NCI-H187 (cell line): Measurements from ENCODE around the gene C19orf85.
"Not testable (repeated sequence)": the region's sequence is repeated elsewhere in the genome, so short reads cannot be mapped to it uniquely, and the experiment has no call there.

Source experiments
- DNase-seq, 2 experiments: peaks; one replicate each; lab custom pipeline; 2025; lab: John Stamatoyannopoulos, UW

The C19orf85 gene

DNA sequence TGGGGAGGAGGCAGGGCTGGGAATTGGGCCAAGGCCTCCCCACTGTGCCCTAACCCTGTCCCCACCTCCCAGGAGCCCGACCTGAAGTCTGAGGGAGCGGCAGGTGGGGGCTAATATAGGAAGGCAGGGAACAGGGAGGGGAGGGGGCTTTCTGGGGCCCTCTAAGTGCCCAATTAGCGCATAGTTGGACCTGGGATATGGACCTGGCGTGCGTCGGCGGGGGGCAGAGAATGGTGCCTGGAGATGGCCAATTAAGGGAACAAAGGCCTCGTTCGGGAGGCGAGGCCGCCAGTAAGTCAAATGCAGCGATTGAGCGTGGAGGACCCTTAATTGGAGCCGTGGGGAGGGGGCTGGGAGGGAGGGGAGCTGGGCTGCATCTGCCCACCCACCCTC lies at the start of gene C19orf85:
Gene C19orf85 (minus strand): TSS at position 90 of the 393 bp plus-strand sequence. CDS start 197 bp downstream, outside the sequence.
- no peak for DNase-seq

DNA sequence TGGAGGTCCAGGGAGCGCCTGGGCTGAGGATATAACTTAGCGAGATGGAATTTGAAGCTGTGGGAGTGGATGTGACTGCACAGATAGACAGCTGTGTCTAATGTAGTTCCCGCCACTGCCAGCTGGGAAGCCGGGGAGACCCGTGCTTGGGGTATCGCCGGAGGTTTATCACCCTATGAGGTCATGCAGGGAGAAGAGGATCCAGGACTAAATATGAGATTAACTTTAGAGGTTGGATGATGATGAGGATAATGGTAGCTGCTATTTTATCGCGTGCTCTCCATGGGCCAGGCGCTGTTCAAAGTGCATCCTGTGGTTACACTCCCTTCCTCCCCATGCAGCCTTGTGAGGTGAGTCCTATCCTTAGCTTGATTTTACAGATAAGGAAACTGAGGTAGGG lies 43.6 kb upstream of the C19orf85 start:
- DNase-seq = no peak

DNA sequence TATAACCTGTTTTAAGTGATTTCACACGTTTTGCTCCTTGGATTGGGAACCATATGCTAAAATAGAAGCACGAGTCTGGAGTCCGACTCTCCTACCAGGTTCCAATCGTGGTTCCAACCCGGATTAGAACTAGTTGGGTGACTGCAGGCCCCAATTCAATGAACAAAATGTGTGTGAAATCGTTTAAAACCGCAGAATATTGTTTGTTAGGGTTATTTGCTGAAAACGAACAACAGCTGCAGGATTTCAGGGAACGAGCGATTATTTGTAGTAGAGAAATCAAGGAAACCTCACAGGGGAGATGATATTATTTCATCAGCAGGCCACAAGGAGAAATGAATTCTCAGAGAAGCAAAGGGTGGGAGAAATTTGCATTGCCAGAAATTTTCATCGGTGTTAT lies 40.4 kb upstream of the C19orf85 start:
- no peak for DNase-seq

DNA sequence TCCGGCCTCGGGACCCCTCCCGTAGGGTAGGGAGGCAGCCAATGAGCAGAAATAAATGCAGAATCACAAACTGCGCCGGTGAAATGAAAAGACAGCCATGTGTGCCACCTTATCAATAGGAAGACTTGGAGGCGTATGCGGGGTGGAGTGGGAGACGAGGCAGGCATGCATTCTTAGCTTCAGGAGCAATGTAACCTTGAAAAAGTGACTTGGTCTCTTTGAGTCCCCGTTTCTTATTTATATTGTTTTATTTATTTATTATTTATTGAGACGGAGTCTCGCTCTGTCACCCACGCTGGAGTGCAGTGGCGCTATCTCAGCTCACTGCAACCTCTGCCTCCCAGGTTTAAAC lies 39.7 kb upstream of the C19orf85 start:
- no peak for DNase-seq

DNA sequence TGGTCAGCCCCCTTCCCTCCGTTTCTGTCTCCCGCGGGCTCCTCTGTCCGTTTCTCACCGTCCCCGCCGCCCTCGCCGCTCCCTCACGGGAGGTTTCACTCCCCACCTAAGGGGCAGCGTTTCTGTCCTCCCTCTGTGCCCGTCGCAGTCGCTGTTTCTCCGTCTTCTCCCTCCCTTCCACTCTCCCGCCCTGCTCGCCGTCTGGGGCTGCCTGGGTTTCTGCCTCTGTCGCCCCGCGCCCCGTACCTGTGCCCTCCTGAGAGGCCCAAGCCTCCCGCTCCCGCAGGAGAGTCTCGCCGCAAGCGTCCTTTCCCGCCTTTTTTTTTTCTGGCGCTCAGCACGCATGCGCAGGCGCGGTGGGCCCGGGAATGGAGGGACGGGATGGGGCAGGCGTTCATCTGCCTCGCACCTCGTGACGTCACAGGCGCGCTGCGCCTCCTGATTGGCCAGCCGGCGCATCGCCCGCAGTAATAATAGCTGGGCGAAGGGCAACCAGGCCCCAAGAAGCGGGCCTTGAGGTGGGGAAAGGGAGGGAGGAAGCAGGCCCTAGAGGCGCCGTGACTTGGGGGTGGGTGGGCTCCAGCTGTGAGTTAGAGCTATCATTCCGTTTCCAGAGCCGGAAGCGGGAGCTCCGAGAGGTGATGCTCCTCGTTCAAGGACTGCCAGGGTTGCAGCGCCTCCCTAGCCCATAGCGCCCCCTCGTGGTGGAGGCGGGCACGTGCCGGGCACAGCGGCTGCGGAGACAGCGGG lies 39.1 kb upstream of the C19orf85 start:
- peak; percentile 75 to 87 for DNase-seq

DNA sequence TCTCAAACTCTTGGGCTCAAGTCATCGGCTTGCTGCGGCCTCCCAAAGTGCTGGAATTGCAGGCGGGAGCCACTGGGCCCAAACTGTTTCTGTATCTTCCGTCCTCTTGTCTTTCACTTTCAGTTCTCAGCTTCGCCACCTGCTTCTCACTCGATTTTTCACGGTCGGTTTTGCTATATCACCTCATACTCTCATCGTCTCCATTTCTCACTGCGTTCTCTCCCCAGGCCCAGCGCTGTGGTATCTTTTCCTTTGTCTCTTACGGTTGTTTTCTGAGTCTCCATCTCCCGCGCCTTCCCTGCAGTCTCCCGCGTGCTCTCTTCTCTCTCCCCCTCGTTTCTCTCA lies 38.6 kb upstream of the C19orf85 start:
- no peak for DNase-seq

DNA sequence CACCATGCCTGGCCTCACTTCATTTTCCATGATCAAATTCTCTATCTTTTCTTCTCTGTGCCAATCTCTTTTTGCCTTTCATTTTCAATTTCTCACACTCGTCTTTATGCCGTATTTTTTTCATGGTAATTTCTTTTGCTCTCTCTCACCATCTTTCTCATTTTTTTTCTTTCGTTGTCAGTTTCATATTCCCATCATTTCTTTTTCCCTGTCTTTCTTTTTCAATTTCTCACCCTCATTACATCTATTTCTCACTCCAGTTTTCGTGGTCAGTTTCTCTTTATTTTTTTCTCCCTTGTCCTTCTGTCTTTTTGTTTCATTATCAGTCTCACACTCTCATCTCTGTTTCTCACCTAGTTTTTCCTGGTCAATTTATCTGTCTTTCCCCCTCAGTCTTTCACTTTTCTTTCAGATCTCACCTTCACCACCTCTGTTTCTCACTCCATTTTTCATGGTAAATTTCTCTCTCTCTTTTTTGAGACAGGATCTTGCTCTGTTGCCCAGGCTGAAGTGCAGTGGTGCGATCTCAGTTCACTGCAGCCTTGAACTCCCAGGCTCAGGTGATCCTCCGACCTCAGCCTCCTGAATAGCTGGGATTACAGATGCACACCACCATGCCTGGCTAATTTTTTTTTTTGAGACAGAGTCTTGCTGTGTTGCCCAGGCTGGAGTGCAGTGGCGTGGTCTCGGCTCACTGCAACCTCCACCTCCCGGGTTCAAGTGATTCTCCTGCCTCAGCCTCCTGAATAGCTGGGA lies 37.8 kb upstream of the C19orf85 start:
- no peak for DNase-seq

DNA sequence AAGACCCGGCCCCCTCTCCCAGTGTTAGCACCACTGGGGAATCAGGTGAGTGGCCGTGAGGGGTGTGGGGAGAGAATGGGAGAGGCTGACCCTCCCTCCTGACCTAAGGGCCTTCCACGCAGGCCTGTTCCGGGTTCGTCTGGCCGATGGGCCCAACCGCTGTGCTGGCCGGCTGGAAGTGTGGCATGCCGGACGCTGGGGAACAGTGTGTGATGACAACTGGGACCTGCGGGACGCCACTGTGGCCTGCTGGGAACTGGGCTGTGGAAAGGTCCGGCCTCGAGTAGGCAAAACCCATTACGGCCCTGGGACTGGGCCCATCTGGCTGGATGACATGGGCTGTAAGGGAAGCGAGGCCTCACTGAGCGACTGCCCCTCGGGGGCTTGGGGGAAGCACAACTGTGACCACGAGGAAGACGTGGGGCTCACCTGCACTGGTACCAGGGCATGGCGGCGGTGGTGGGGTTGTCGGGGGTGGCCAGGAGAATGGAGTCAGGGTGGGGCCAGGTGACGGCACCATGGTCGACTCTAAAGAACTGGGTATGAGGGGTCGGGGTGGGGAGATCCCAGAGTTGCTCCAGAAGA lies 35.9 kb upstream of the C19orf85 start:
- no peak for DNase-seq

DNA sequence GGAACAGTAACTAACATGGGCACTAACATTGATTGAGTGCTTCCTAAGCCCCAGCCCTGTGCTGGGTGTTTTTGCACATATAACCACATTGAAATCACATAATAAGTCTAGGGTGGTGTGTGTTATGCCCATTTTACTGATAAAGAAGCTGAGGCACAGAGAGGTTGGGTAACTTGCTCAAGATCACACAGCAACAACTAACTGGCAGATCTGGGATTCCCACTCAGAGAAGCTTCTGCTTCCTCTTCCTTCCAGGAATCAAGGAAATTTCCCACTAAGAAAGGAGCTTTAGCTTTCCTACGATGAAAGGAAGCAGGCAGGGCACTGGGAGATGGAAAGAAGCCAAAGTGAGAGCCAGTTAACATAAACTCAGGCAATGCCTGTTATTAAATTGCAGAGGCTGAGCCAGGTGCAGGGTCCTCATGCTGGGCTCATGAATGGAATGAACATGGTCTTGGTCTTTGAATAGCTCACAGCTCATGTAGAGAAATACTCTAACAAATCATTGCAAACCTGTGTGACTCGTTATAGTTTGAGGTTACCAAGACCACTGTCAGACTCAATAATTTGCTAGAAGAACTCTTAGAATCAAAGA lies 33.8 kb upstream of the C19orf85 start:
- no peak for DNase-seq

DNA sequence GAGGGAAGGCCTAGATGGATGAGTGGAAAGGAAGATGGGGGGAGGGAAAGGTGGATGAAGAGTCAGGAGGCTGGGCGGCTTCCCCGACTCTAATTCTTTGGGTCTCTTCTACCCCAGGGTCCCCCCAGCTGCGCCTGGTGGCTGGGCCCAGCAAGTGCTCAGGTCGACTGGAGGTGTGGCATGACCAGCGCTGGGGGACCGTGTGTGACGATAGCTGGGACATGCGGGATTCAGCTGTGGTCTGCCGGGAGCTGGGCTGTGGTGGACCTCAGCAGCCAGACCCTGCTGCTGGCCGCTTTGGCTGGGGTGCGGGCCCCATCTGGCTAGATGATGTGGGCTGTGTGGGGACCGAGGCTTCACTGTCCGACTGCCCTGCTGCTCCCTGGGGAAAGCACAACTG lies 33.2 kb upstream of the C19orf85 start:
- no peak for DNase-seq

DNA sequence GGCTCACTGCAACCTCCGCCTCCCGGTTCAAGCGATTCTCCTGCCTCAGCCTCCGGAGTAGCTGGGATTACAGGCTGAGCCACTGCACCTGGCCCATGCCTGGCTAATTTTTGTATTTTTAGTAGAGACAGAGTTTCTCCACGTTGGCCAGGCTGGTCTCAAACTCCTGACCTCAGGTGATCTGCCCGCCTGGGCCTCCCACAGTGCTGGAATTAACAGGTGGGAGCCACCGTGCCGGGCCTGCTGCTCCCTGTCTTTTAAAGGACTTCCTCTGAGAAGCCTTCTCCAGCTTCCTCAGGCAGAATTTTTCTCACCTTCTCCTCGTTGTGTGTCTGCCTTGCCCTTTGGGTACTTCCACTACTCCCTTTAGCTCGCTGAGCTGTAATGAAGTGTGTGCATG lies 32.3 kb upstream of the C19orf85 start:
- DNase-seq = not testable (repeated sequence)

DNA sequence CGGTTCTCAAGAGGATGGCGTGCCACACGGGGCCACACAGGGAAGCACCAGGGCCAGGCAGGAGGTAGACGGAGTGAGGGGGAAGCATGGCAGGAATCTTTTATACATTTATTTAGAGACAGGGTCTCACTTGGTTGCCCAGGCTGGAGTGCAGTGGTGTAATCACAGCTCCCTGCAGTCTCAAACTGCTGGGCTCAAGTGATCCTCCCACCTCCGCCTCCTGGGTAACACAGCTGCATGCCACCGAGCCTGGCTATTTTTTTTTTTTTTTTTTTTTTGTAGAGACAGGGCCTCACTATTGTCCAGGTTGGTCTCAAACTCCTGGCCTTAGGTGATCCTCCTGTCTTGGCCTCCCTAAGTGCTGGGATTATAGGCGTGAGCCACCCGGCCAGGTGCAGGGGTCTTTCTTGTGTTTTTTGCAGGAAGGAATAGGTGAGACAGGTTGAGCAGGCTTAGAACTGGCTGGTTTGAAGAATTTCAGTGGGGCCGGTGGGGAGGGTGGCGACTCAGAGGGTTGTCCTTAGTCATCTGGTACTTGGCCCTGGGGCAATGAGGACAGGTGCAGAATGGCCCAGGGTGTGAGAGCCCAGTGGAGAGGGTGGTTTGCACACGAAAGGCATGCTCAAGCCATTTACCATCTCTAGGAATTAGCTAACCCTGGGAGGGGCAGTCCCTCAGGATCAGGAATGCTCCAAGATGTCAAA lies 31.2 kb upstream of the C19orf85 start:
- DNase-seq = no peak

DNA sequence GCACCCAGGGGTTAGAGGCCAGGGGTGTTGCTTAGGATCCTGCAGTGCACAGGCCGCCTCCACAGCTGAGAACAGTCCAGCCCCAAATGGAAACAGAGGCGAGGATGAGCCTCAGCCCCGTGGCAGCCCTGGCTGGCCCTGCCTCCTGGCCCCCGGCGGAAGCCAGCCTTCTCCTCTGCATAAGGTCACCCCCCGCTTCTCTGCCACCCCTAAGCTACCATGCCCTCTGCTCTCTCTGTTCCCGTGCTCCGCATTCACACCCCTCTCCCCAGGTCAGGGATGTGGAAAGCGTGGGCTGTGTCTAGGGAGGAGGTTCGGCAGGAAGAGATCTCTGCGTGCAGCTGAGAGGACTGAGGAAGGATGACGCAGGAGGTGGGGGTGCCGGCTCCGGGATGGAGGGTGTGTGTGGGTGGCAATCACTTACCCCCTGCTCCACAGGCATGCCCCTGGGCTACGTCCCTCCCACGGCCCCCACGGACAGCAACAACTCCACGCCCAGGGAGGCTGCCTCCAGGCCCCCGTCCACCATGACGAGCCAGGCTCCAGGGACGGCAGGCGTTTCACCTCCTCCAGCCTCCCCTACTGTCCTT lies 29.7 kb upstream of the C19orf85 start:
- no peak for DNase-seq

DNA sequence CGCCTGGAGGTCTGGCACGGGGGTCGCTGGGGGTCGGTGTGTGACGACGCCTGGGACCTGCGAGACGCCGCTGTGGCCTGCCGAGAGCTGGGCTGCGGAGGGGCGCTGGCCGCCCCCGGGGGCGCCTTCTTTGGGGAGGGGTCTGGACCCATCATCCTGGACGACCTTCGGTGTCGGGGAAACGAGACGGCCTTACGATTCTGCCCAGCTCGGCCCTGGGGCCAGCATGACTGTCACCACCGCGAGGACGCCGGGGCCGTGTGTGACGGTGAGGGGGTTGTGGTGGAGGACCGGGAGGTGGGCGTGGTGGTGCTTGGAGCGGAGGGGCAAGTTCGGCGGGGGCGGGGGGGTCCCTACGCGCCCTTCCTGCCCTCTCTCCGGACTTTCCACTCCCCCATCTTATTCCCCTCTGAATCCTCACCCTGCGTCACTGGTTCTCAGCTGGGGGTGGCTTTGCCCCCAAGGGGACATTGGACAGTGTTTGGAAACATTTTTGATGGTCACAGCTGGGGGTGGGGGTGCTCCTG lies 29.2 kb upstream of the C19orf85 start:
- no peak for DNase-seq

DNA sequence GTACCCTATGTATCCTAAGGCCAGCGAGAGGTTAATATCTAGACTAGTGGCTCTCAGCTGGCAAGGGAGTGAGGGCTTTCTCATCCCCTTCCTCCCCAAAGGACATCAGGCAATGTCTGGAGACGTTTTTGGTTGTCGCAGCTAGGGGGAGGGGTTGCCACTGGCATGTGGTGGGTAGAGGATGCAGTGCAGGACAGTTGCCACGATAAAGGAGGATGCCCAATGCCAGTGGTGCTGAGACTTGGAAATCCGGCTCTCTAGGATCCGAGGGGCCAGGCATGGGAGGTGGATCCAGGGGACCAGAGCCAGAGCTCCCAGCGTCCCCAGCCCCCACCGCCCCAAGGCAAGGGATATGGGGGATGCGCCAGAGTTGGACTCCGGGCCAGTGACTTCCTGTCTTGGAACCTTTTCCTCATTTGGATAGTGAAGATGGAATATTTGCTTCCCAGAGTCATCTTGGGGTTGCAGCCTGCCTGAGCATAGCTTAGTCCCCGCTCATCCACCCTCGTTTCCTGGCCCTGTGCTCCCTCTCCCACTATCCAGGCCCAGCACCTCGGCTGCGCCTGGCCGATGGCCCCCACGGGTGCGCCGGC lies 28.6 kb upstream of the C19orf85 start:
- no peak for DNase-seq

DNA sequence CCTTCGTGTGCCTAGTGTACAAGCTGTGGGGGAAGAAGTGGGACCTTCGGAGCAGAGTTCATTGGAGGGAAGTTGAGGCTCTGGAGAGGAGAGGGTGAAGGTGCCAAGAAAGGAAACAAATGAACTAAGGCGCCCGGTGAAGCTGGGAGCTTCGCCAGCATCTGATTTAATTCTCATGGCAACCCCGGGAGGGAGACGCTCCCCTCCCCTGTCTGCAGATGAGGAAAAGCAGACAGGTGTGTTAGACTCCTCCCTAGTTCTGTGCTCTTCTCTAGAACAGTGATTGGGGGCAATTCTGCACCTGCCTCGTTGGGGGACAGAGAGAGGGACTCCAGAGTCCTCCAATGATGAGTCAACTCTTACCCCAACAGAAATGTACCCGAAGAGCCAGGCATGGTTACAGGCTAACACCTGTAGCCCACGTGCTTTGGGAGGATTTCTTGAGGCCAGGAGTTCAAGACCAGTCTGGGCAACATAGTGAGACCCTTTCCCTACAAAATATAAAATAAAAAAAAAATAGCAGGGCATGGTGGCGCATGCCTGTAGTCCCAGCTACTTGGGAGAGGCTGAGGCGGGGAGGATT lies 27.9 kb upstream of the C19orf85 start:
- no peak for DNase-seq

DNA sequence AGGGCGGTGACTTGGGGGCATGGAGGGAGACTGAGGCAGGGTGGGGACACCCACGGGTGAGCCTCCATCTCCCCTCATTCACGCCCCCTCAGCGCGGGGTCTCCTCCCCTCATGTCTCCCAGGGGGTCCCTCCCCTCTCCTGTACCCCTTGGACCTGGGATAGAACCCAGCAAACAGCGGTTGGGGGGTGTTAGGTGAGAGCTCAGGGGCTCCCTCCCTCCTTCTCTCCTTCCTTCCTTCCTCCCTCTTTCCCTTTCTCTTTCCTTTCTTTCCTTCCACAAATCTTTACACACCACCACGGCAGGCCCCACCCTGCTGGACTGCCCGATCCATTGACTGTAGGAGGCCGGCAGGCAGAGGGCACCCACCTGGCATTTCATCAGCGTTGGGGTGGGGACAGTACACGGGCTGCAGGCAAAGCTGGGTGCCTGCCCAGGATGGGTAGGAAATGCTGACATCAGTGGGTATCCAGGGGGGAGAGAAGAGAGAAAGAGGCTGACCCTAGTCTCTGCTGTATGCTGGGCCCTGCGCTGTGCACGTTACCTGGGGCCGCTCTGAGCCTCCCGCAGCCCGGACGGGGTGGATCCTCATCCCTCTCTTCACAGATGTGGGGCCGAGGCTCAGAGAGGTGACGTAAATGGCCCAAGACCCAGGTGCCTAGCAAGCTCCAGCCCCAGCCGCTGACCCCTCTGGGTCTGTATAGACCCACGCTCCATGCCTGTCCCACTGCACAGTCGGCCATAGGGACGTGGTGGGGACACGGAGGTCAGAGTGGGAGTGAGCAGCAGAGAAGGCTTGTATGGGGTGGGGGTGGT lies 27.2 kb upstream of the C19orf85 start:
- DNase-seq = no peak

DNA sequence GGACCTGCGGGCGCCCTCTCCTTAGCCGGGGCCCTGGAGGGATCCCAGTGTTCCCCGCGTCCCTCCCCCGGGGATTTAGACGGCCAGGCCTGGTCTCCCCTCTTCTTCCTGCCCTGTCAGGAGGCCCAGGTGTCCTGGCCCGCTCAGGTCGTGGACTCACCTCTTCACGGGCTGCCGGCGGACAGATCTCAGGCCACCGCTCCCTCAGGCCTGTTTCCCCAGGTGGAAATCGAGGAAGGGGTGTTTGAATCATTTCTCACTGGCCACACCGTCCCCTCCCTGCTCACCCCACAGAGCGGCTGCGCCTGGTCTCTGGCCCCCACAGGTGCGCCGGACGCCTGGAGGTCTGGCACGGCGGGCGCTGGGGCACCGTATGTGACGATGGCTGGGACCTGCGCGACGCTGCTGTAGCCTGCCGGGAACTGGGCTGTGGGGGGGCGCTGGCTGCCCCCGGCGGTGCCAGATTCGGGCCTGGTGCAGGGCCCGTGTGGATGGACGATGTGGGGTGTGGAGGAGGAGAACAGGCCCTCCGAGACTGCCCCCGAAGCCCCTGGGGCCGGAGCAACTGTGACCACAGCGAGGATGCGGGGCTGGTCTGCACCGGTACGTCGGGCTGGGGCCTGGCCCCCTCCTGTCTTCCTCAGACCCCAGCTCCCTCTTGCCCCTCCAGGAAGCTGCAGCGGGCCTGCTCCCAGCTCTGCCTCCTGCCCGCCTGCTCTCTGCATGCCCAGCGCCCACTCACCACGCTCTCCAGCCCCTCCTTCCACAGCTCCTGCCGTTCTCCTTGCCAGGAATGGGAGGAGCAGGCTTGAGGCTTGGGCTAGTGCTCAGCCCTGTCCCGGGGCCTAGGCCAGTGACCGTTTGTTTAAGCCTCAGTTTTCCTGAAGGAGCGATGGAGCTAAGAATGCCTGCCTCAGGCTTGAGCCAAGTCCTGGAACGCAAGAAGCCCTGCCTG lies 26.2 kb upstream of the C19orf85 start:
- no peak for DNase-seq
